Activated naive CD8-positive, alpha-beta T cell treated with anti-CD3 and anti-CD28 coated beads, Interleukin-2, amount 10 ng/mL, durations not matched to agents 7 days and 5 days (primary cell): ENCODE measurements around the gene FBXO21. TPM values are rescaled to one million over a fixed set of nuclear protein-coding genes. Genes with fewer than 3 reads are reported as not detected.
"Not testable (repeated sequence)": the region's sequence is repeated elsewhere in the genome, so short reads cannot be mapped to it uniquely, and the experiment has no call there.

Source experiments
- ATAC-seq: fragments of 150-1000 bp; cut with Tn5 transposase; one replicate; pipeline ENCODE4 v1.10.0; 2021; ENCODE audit warnings: low read depth, moderate library complexity
- POLR2A ChIA-PET: fragments of 350-600 bp; sonication (Branson Sonifier 250); formaldehyde crosslinking; loops from one replicate; lab custom pipeline; 2021; ENCODE audit warnings: antibody characterized with exemption; lab: Charles Lee
- DNase-seq: peaks from one replicate; pipeline ENCODE4 v3.0.0; 2021
- H3K27ac Mint-ChIP-seq: one replicate; pipeline ENCODE4 v1.8.0; 2022; ENCODE audit warnings: mild to moderate bottlenecking, mixed read lengths
- H3K27me3 Mint-ChIP-seq: one replicate; pipeline ENCODE4 v1.8.0; 2022; ENCODE audit warnings: mild to moderate bottlenecking, moderate library complexity, mixed read lengths
- H3K36me3 Mint-ChIP-seq: one replicate; pipeline ENCODE4 v1.8.0; 2021; ENCODE audit warnings: mild to moderate bottlenecking, mixed read lengths
- H3K4me1 Mint-ChIP-seq: one replicate; pipeline ENCODE4 v1.8.0; 2021; ENCODE audit warnings: mixed read lengths
- H3K4me3 Mint-ChIP-seq: one replicate; pipeline ENCODE4 v1.8.0; 2022; ENCODE audit warnings: mild to moderate bottlenecking, moderate library complexity, mixed read lengths
- H3K9me3 Mint-ChIP-seq: one replicate; pipeline ENCODE4 v1.8.0; 2021; ENCODE audit warnings: mixed read lengths
- total RNA-seq, 2 experiments: library from RNA; stranded (reverse); gene quantifications; one replicate each; pipeline ENCODE4 v1.2.3, GENCODE V29; 2021

Gene FBXO21
- total RNA-seq, 2 experiments from 2014 or later: 27.4 to 36.2 TPM

GRCh38 chr12:117192581-117192980 lies 2.3 kb upstream of the FBXO21 start:
- H3K27me3 Mint-ChIP-seq, ATAC-seq, H3K9me3 Mint-ChIP-seq, DNase-seq, POLR2A ChIA-PET, H3K4me3 Mint-ChIP-seq, H3K27ac Mint-ChIP-seq, H3K36me3 Mint-ChIP-seq: not testable (repeated sequence)
- peaks cover 17% of the 10 kb centered on the region for H3K4me1 Mint-ChIP-seq

GRCh38 chr12:117192057-117192456 lies 1.8 kb upstream of the FBXO21 start:
- DNase-seq (no peak), ATAC-seq (no peak)
- no peaks in the 10 kb centered on the region for H3K9me3 Mint-ChIP-seq
- POLR2A ChIA-PET: no interaction called here
- no peak overlapping the region for H3K27ac Mint-ChIP-seq
- H3K4me1 Mint-ChIP-seq: peaks cover 20% of the 10 kb centered on the region
- H3K36me3 Mint-ChIP-seq: peaks cover 5% of the 10 kb centered on the region
- peaks cover 7% of the 10 kb centered on the region for H3K27me3 Mint-ChIP-seq
- H3K4me3 Mint-ChIP-seq: no peak overlapping the region

GRCh38 chr12:117189725-117190209 lies 503 bp downstream of the FBXO21 start:
- Mint-ChIP-seq H3K36me3 (peaks cover 18% of the 10 kb centered on the region), H3K4me3 (peak overlapping the region; percentile 81), H3K27ac (peak overlapping the region; percentile 78), H3K27me3 (peaks cover 7% of the 10 kb centered on the region), H3K4me1 (peaks cover 20% of the 10 kb centered on the region), H3K9me3 (no peaks in the 10 kb centered on the region)
- ATAC-seq (peak; percentile 31), DNase-seq (peak; percentile 60)
- POLR2A ChIA-PET: interaction anchor here (0.5 to 1.1 kb wide), 3 partner anchors 113 to 494 kb away, joined by 3 to 4 read pairs (median 4); no protein-coding TSS in a partner anchor

GRCh38 chr12:117188961-117189724 lies 1.1 kb downstream of the FBXO21 start:
- Mint-ChIP-seq H3K27ac (peak overlapping the region; percentile 78), H3K27me3 (peaks cover 7% of the 10 kb centered on the region), H3K4me3 (peak overlapping the region; percentile 81), H3K9me3 (no peaks in the 10 kb centered on the region), H3K36me3 (peaks cover 22% of the 10 kb centered on the region), H3K4me1 (peaks cover 20% of the 10 kb centered on the region)
- no peak for DNase-seq
- ATAC-seq: no peak
- POLR2A ChIA-PET: interaction anchor here (0.6 to 0.9 kb wide), 3 partner anchors 11 to 1187 kb away, joined by 3 to 4 read pairs (median 3); partner anchors contain the start of gene SUDS3

DNA sequence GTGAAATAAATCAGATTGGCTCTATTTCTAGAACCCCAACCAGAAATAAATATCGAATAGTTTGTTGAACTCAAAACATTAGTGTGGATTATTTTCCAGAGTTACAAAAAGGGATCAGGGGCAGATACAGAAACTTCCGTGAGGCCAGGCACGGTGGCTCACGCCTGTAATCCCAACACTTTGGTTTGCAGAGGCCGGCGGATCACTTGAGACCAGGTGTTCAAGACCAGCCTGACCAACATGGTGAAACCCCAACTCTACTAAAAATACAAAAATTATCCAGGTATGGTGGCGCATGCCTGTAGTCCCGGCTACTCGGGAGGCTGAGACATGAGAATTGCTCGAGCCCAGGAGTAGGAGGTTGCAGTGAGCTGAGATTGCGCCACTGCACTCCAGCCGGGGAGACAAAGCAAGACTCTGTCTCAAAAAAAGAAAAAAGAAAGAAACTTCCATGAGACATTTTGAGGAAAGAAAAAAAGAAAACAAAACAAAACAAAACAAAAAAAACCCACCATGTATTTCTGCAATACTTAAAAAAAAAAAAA lies 2.1 kb downstream of the FBXO21 start:
- Mint-ChIP-seq H3K27me3 (peaks cover 7% of the 10 kb centered on the region), H3K36me3 (peaks cover 31% of the 10 kb centered on the region), H3K9me3 (peaks cover 2% of the 10 kb centered on the region), H3K4me1 (peaks cover 20% of the 10 kb centered on the region), H3K27ac (no peak overlapping the region), H3K4me3 (peak overlapping the region; percentile 44)
- ATAC-seq (no peak), DNase-seq (no peak)
- POLR2A ChIA-PET: interaction anchor here (0.8 kb wide), 1 partner anchor 1188 kb away, joined by 3 read pairs; the partner anchor contains the start of gene SUDS3

GRCh38 chr12:117187421-117187820 lies 2.8 kb downstream of the FBXO21 start:
- Mint-ChIP-seq H3K27ac (no peak overlapping the region), H3K36me3 (peaks cover 32% of the 10 kb centered on the region), H3K4me3 (no peak overlapping the region), H3K27me3 (peaks cover 7% of the 10 kb centered on the region), H3K4me1 (peaks cover 20% of the 10 kb centered on the region), H3K9me3 (peaks cover 2% of the 10 kb centered on the region)
- POLR2A ChIA-PET: no interaction called here
- no peak for DNase-seq
- ATAC-seq: no peak

DNA sequence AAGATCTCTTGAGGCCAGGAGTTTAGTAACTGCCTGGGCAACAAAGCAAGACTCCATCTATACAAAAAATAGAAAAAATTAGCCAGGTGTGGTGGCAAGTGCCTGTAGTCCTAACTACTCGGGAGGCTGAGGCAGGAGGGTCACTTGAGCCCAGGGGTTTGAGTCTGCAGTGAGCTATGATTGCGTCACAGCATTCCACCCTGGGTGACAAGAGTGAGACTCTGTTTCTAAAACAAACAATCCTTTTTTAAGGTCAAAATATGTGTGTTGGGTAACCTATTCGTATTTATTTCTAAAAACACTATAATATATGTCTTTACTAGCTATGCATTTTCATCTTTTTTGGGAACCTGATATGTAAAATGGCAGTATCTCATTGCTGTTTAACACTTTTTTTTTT lies 7.4 kb downstream of the FBXO21 start:
- H3K36me3 Mint-ChIP-seq: peaks cover 66% of the 10 kb centered on the region
- DNase-seq: no peak
- H3K27me3 Mint-ChIP-seq: no peaks in the 10 kb centered on the region
- H3K9me3 Mint-ChIP-seq: peaks cover 5% of the 10 kb centered on the region
- POLR2A ChIA-PET: interaction anchor here (0.7 kb wide), 1 partner anchor 59 kb away, joined by 3 read pairs; no protein-coding TSS in a partner anchor
- no peak for ATAC-seq
- H3K4me3 Mint-ChIP-seq: no peak overlapping the region
- H3K4me1 Mint-ChIP-seq: peaks cover 3% of the 10 kb centered on the region
- no peak overlapping the region for H3K27ac Mint-ChIP-seq

DNA sequence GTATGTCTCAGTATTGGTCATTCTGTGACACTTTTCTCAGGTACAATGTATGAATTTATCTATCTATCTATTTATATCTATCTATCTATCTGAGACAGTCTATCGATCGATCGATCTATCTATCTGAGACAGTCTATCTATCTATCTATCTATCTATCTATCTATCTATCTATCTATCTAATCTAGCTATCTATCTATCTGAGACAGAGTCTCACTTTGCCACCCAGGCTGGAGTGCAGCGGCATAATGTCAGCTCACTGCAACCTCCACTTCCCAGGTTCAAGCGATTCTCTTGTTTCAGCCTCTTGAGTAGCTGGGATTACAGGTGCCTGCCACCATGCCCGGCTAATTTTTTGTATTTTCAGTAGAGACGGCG lies 8.8 kb downstream of the FBXO21 start:
- H3K27ac Mint-ChIP-seq, H3K27me3 Mint-ChIP-seq, DNase-seq, H3K4me1 Mint-ChIP-seq, POLR2A ChIA-PET, H3K4me3 Mint-ChIP-seq, H3K9me3 Mint-ChIP-seq, ATAC-seq: not testable (repeated sequence)
- peaks cover 62% of the 10 kb centered on the region for H3K36me3 Mint-ChIP-seq

- ATAC-seq: no peak
Measured at GRCh38 chr12:117180758-117181467, 9.4 kb downstream of the FBXO21 start.

DNA sequence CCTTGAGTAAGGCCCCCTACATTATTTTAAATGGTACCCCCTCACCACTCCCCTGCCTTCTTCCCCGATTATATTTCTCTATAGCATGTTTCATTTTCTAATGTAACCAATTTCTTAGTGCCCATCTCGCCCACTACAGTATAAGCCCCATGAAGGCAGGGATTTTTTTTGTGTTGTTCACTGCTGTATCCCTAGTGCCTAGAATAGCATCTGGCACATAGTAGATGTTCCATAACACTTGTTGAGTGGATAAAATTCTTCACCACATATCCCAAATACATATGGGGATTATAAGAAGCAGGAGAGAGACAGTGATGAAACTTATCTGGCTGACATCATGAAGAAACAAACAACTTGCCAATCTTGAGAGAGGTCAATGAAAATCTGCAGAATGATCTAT lies 11.5 kb downstream of the FBXO21 start:
- Mint-ChIP-seq H3K4me3 (no peak overlapping the region), H3K27ac (no peak overlapping the region), H3K36me3 (peaks cover 58% of the 10 kb centered on the region), H3K27me3 (no peaks in the 10 kb centered on the region), H3K4me1 (no peaks in the 10 kb centered on the region), H3K9me3 (peaks cover 5% of the 10 kb centered on the region)
- DNase-seq (no peak), ATAC-seq (no peak)
- POLR2A ChIA-PET: no interaction called here

More at GRCh38 chr12:117180758-117181467, 9.4 kb downstream of the FBXO21 start:
- Mint-ChIP-seq H3K27me3 (no peaks in the 10 kb centered on the region), H3K4me3 (no peak overlapping the region), H3K9me3 (peaks cover 5% of the 10 kb centered on the region), H3K27ac (no peak overlapping the region), H3K36me3 (peaks cover 64% of the 10 kb centered on the region), H3K4me1 (no peaks in the 10 kb centered on the region)
- no peak for DNase-seq
- POLR2A ChIA-PET: no interaction called here

DNA sequence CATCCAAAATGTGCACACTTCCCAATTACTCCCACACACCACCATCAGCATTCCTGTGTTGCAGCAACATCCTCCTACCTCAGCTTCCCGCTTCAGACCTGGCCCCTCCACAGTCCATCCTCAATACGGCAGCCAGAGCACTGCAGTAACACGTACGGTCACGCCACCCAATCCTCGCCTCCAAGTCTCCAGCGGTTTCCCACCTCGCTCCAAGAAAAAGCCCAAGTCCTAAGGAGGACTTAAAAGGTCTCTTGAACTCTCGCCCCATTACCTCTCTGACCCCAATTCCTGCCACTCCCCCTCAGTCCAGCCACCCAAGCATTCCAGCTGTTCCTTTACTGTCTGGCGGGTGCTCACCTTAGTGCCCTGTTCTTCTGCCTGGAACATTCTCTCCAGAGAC lies 12.0 kb downstream of the FBXO21 start:
- peaks cover 57% of the 10 kb centered on the region for H3K36me3 Mint-ChIP-seq
- no peaks in the 10 kb centered on the region for H3K27me3 Mint-ChIP-seq
- ATAC-seq (no peak), DNase-seq (no peak)
- no peaks in the 10 kb centered on the region for H3K4me1 Mint-ChIP-seq
- H3K27ac Mint-ChIP-seq: no peak overlapping the region
- H3K9me3 Mint-ChIP-seq: peaks cover 2% of the 10 kb centered on the region
- POLR2A ChIA-PET: no interaction called here
- H3K4me3 Mint-ChIP-seq: no peak overlapping the region

GRCh38 chr12:117172168-117172567 lies 18.1 kb downstream of the FBXO21 start:
- ATAC-seq: no peak
- no peak overlapping the region for H3K27ac Mint-ChIP-seq
- no peaks in the 10 kb centered on the region for H3K9me3 Mint-ChIP-seq
- H3K4me1 Mint-ChIP-seq: peaks cover 2% of the 10 kb centered on the region
- no peak overlapping the region for H3K4me3 Mint-ChIP-seq
- no peak for DNase-seq
- POLR2A ChIA-PET: no interaction called here
- no peaks in the 10 kb centered on the region for H3K27me3 Mint-ChIP-seq
- H3K36me3 Mint-ChIP-seq: peaks cover 40% of the 10 kb centered on the region

GRCh38 chr12:117171499-117172162 lies 18.6 kb downstream of the FBXO21 start:
- ATAC-seq: no peak
- H3K36me3 Mint-ChIP-seq: peaks cover 42% of the 10 kb centered on the region

More at GRCh38 chr12:117171499-117172162, 18.6 kb downstream of the FBXO21 start:
- Mint-ChIP-seq H3K4me1 (peaks cover 2% of the 10 kb centered on the region), H3K4me3 (no peak overlapping the region), H3K27ac (no peak overlapping the region), H3K27me3 (no peaks in the 10 kb centered on the region), H3K9me3 (no peaks in the 10 kb centered on the region)
- no peak for DNase-seq
- POLR2A ChIA-PET: no interaction called here
